ENCODE data around the gene BCL2L1. TPM values are rescaled to one million over a fixed set of nuclear protein-coding genes. Genes with fewer than 3 reads are reported as not detected.

The BCL2L1 gene
- polyA plus RNA-seq, 1 donor from 2014 or later: 125 TPM

DNA sequence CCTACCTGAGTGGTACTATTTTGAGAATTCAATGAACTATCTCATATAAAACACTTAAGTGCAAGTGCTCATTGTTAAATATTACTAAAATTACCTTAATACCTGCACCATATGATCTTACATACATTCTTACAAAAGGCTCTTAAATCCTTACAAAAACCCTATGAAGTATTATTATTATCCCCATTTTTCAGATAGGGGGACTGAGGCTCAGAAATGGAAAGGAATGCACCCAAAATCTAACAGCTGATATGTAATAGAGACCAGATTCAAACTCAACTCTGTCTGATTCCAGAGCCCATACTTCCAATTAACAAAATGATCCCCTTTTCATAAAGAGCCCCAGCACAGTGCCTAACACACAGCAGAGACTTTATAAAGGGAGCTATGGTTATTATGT is 17.5 kb downstream of the BCL2L1 start:
- Histone ChIP-seq H3K27ac (ENCODE audit: low read length) (no peak overlapping the region), H3K4me3 (ENCODE audit: low read length) (no peak overlapping the region), H3K4me2 (ENCODE audit: low read length) (no peak overlapping the region), H3K9ac (ENCODE audit: low read length) (no peak overlapping the region), H3K36me3 (ENCODE audit: insufficient read depth, low read length) (peaks cover 9% of the 10 kb centered on the region), H4K20me1 (ENCODE audit: insufficient read depth) (no peaks in the 10 kb centered on the region), H3F3A (ENCODE audit: insufficient read depth, low read length, poor library complexity, severe bottlenecking) (no peaks in the 10 kb centered on the region), H2AFZ (ENCODE audit: low read depth, low read length) (no peak overlapping the region), H3K79me2 (replicated peaks; ENCODE audit: insufficient read depth, low read length) (peaks cover 45% of the 10 kb centered on the region), H3K27me3 (ENCODE audit: insufficient read depth, low read depth, low read length) (no peaks in the 10 kb centered on the region), H3K9me3 (ENCODE audit: low read length) (peaks cover 6% of the 10 kb centered on the region), H3K9me2 (ENCODE audit: insufficient read depth, low read length) (no peaks in the 10 kb centered on the region)
- TF ChIP-seq SMC3 (conservative IDR thresholded peaks at IDR 0.05; ENCODE audit: poor library complexity): no peak

DNA sequence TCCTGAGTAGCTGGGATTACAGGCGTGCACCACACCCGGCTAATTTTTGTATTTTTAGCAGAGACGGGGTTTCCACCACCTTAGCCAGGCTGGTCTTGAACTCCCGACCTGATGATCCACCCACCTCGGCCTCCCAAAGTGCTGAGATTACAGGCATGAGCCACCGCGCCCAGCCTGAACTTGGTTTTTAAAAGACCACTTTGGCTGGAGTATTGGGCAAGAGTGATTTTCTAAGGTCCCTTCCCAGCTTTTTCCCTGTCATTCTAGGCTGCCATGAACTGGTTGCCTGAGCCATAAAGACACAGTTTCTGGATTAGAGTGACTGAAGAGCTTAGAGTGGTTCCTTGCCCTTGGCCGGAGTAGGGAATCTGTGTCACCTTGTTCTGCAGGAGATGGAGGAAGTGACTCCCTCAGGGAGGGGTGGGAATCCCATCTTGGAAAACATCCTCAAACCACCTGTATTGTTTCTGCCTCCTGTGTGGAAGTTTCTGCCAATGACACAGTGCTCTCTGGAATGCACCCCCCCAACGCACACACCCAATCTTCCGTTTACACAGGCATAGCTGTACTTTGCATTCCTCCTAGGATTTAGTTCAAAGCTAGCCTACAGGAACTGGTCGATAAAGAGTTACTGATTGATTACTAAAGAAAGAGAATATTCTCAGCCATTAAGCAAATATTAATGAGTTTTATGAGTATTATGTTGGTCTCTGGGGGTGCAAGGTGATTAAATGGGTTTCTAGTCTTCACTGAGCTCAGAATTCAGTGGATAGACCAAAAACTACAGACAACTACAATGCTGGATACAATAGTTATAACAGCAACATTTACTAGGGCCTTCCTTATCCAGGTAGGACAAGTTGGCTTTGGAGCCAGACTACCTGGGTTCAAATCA is 18.2 kb downstream of the BCL2L1 start:
- Histone ChIP-seq H3K9ac (ENCODE audit: low read length) (no peak overlapping the region), H3K79me2 (replicated peaks; ENCODE audit: insufficient read depth, low read length) (peaks cover 47% of the 10 kb centered on the region), H4K20me1 (ENCODE audit: insufficient read depth) (no peaks in the 10 kb centered on the region), H3K36me3 (ENCODE audit: insufficient read depth, low read length) (peaks cover 14% of the 10 kb centered on the region), H3K9me2 (ENCODE audit: insufficient read depth, low read length) (no peaks in the 10 kb centered on the region), H3K9me3 (ENCODE audit: low read length) (peaks cover 6% of the 10 kb centered on the region), H3K27me3 (ENCODE audit: insufficient read depth, low read depth, low read length) (no peaks in the 10 kb centered on the region), H3K4me2 (ENCODE audit: low read length) (no peak overlapping the region), H3F3A (ENCODE audit: insufficient read depth, low read length, poor library complexity, severe bottlenecking) (no peaks in the 10 kb centered on the region), H3K27ac (ENCODE audit: low read length) (no peak overlapping the region), H3K4me3 (ENCODE audit: low read length) (no peak overlapping the region), H2AFZ (ENCODE audit: low read depth, low read length) (no peak overlapping the region)
- TF ChIP-seq MXI1 (conservative IDR thresholded peaks at IDR 0.05; ENCODE audit: poor library complexity, severe bottlenecking) (no peak), RAD21 (conservative IDR thresholded peaks at IDR 0.05) (no peak), TAF1 (IDR thresholded peaks at IDR 0.05; ENCODE audit: low read depth) (no peak), POLR2AphosphoS5 (IDR thresholded peaks at IDR 0.05) (no peak), SMC3 (conservative IDR thresholded peaks at IDR 0.05; ENCODE audit: poor library complexity) (no peak), EZH2 (IDR thresholded peaks at IDR 0.05; ENCODE audit: borderline replicate concordance, insufficient read depth, low read length, poor library complexity, severe bottlenecking) (no peak), EP300 (conservative IDR thresholded peaks at IDR 0.05; ENCODE audit: poor library complexity, severe bottlenecking) (no peak)
- TF ChIP-seq, protein P1, sequence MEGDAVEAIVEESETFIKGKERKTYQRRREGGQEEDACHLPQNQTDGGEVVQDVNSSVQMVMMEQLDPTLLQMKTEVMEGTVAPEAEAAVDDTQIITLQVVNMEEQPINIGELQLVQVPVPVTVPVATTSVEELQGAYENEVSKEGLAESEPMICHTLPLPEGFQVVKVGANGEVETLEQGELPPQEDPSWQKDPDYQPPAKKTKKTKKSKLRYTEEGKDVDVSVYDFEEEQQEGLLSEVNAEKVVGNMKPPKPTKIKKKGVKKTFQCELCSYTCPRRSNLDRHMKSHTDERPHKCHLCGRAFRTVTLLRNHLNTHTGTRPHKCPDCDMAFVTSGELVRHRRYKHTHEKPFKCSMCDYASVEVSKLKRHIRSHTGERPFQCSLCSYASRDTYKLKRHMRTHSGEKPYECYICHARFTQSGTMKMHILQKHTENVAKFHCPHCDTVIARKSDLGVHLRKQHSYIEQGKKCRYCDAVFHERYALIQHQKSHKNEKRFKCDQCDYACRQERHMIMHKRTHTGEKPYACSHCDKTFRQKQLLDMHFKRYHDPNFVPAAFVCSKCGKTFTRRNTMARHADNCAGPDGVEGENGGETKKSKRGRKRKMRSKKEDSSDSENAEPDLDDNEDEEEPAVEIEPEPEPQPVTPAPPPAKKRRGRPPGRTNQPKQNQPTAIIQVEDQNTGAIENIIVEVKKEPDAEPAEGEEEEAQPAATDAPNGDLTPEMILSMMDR (IDR thresholded peaks at IDR 0.05; ENCODE audit: poor library complexity, severe bottlenecking): no peak
- TF ChIP-seq, protein P2, sequence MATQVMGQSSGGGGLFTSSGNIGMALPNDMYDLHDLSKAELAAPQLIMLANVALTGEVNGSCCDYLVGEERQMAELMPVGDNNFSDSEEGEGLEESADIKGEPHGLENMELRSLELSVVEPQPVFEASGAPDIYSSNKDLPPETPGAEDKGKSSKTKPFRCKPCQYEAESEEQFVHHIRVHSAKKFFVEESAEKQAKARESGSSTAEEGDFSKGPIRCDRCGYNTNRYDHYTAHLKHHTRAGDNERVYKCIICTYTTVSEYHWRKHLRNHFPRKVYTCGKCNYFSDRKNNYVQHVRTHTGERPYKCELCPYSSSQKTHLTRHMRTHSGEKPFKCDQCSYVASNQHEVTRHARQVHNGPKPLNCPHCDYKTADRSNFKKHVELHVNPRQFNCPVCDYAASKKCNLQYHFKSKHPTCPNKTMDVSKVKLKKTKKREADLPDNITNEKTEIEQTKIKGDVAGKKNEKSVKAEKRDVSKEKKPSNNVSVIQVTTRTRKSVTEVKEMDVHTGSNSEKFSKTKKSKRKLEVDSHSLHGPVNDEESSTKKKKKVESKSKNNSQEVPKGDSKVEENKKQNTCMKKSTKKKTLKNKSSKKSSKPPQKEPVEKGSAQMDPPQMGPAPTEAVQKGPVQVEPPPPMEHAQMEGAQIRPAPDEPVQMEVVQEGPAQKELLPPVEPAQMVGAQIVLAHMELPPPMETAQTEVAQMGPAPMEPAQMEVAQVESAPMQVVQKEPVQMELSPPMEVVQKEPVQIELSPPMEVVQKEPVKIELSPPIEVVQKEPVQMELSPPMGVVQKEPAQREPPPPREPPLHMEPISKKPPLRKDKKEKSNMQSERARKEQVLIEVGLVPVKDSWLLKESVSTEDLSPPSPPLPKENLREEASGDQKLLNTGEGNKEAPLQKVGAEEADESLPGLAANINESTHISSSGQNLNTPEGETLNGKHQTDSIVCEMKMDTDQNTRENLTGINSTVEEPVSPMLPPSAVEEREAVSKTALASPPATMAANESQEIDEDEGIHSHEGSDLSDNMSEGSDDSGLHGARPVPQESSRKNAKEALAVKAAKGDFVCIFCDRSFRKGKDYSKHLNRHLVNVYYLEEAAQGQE (IDR thresholded peaks at IDR 0.05; ENCODE audit: borderline replicate concordance): no peak
